Measurements from ENCODE around the gene RNF166.

Gene RNF166

DNA sequence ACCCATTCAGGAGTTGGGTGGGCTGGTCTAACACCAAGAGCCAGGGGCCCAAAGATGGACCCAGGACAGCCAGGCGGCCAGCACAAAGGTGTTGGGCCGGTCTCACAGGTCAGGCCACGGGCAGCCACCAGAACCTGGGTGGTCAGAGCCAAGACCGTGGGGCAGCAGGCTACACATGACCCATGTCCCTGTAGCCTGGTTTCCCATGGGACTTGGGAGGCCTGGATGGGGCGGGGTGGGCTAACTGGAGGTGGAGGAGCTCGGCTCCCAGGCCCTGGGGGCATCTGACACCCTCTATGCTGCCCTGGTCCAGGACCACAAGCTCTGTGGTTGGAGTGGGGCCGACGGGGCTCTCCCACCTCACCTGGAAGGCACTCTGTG, 17.3 kb upstream of the RNF166 start:
- no peak for DNase-seq

DNA sequence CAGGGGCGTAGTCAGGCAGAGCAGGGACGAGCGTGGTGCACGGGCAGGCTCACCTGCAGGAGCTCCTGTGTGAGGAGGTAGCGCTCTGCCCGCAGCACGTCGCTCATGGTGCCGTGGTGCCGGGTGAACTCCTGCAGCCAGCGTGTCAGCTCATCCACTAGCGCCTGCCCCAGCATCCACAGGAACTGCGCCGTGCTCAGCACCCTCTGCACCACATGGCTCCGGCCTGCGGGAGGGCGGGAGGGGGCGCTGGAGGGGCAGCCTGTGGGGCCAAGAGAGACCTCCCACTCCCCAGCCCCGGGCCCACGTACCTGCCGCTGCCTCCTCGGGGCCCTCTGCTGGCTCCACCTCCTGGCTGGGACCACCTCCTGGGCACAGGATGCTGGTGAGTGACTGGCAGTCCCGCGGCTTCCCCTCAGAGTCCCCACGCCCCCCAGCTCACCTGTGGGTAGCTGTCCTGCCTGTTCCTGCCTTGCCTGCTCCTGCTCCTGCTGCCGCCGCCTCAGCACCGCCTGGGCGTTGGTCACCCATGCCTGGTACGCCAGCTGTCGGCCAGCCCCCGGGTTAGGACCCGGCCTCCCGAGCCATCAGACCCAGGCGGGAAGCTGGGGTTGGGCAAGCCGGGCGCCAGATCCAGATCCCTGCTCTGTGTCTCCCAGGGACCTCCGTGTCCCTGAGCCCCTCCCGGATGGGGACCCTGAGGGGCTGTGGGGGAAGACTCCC, 16.7 kb upstream of the RNF166 start:
- DNase-seq, result no peak

DNA sequence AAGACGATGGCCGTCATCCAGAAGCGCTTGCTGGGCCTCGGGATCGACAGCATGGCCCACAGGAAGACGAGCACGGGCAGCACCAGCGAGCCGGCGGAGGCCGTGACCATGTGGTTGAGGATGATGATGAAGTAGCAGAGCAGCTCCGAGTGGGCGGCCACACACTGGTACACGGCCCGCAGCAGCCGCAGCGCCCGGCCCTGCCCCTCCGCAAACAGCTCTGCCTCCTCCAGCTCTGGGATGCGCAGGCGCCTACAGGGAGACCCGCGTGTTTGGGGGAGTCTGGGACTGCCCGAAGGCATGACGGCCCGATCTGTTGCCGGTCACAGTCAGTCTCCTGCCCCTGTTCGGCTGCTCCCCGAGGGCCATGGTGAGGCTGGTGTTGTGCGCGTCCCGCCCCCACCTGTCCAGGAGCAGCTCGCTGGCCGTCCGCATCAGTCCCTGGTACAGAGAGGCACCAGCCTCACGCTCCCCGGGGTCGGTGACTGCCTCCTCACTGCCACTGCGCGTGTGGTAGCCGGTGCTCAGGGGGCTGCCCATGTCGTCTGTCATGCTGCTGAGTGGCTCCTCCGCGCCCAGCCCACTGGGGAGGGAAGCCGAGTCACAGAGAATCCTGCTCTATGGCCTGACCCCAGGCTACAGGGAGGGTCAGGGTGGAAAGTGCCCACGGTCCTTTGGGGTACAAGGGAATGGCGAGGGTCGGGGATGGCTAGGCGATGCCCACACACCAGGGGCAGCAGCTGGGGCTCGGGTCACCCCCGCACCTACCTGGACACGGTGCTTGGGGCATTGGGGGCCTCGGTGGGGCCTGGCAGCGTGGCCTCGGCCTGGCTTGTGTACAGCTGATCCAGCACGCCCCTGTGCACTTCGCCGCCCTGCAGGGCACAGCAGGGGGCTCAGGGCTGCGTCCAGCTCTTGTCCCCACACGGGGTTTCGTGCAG, 15.9 kb upstream of the RNF166 start:
- no peak for DNase-seq

DNA sequence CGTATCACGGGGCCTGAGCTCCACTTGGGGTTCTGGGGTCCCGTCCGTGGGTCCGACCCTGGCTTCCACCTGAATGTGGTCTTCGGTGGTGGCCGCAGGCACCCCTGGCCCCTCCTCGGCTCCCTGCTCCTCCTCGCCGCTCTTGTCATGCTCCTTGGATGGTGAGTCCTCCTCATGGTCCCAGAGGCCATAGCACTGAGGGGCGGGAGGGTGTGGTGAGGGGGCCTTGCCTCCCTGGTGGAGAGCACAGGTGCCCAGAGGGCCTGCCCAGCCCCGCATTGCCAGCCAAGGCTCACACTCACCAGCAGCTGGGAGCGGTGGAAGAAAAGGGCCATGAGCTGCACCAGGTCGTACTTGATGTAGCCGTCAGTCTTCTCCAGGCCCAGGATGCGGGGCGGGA, 15.0 kb upstream of the RNF166 start:
- DNase-seq, result no peak

DNA sequence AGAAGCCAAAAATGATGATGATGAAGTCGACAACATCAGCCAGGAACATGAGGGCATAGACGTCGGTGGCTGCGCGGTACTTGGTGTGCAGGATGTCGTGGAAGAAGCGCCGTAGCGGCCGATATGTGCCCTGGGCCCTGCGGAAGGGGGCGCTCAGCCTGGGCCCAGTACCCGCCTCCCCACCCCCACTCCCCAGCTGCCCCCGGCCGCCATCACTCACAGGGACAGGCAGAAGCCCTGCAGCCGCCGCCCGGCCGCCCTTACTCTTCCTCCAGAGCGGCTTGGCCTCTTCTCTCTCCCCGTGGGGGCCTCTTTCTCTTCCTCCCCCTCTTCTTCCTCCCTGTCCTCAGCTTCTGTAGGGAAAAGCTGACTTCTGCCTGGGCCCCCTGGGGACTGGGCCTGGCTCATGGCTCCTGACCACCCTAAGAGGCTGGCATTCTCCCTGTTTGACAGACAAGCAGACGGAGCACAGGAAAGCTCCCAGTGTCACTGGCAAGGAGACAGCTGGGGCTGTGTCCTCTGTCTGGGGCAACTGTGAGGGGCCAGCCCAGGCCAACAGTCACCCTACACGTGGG, 14.3 kb upstream of the RNF166 start:
- no peak for DNase-seq

DNA sequence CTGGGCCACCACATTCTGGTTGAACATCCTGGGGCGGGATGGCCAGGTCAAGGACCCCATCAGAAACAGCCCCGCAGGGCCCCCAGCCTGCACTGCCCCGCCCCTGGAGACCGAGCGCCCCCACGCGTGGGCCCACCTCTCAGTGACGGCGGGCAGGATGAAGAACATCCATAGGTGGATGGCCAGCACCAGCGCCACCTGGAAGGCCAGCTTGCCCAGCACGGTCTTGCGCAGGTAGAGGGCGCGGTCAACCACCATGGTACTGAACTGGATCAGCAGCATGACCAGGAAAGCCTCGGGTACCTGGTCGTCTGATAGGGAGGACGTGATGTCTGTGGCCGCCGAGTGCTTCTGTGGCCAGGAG, 13.7 kb upstream of the RNF166 start:
- DNase-seq, result no peak

DNA sequence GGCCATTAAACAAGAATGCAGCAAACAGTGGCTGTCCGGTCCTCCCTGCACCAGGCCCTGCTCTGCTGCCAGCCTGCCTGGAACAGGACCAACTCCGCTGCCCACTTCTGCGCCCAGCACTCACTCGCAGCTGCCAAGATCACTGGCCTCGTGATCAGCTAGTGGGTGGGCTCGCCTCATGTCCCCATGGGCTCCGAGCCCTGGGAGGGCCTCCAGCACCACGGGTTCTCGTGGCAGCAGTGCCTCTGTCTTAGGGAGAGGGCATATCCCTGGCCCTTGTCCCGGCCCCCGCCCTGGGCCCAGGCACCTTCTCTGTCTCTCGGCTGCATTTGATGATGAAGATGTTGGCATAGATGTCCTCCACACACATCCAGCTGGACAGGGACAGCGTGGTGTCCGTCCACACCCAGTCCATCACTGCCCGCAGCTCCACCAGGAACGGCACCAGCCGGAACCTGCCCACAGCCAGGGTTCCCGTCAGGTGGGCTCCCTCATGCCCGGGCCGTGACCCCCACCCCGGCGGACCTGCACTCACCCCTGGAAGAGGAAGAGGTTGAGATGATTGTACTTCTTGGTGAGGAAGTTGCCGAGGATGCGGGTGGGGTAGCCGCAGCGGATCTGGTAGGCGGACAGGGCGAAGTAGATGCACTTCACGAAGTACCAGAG, 13.2 kb upstream of the RNF166 start:
- no peak for DNase-seq

DNA sequence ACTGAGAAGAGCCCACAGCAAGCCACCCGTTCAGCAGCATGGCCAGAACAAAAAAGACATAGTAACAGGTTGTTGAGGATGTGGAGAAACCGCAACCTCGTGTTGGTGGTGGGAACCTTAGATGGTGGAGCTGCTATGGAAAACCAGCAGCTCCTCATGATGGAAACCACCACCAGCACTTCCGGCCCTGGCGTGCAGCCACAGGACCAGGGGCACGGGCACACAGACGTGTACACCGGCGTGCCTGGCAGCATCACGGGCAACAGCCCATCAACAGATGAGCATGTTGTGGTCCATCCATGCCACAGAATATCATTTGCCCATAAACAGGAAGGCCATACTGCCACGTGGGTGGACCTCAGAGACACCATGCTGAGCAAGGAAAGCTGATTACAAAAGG, 12.0 kb upstream of the RNF166 start:
- DNase-seq, result no peak

DNA sequence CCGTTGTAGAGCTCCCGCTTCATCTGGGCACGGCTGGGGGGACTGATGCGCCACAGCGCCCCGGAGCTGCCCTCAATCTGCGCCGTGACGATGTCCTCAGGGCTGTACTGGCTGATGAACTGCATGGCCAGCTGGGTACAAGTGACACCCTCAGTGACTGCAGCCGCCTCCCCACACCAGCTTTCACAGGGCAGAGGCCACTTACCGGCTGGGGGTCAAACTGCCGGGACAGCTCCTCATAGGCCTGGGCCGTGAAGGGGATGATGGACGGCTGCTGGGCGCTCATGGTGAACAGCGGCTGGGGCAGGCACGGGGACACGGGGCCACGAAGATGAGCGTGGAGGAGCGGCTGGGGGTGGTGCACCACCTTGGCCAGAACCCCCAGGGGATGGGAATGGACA, 10.4 kb upstream of the RNF166 start:
- no peak for DNase-seq

DNA sequence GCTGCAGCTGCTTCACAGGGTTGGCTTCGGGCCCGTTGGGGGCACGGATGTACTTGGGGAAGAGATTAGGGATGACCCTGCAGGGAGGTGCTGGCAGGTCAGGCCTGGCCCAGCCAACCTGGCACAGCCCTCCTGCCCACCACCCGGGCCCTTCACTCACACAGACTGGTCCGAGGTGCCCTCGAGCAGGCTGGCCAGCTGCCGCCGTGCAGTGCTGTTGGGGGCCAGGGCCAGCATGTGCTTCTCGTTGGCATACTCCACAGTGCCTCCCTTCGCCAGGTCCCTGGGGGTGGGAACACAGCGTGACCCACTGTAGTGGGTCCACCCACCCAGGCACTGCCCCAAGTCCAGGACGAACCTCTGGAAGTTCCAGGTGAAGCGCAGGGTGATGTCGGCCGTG, 10.0 kb upstream of the RNF166 start:
- no peak for DNase-seq

DNA sequence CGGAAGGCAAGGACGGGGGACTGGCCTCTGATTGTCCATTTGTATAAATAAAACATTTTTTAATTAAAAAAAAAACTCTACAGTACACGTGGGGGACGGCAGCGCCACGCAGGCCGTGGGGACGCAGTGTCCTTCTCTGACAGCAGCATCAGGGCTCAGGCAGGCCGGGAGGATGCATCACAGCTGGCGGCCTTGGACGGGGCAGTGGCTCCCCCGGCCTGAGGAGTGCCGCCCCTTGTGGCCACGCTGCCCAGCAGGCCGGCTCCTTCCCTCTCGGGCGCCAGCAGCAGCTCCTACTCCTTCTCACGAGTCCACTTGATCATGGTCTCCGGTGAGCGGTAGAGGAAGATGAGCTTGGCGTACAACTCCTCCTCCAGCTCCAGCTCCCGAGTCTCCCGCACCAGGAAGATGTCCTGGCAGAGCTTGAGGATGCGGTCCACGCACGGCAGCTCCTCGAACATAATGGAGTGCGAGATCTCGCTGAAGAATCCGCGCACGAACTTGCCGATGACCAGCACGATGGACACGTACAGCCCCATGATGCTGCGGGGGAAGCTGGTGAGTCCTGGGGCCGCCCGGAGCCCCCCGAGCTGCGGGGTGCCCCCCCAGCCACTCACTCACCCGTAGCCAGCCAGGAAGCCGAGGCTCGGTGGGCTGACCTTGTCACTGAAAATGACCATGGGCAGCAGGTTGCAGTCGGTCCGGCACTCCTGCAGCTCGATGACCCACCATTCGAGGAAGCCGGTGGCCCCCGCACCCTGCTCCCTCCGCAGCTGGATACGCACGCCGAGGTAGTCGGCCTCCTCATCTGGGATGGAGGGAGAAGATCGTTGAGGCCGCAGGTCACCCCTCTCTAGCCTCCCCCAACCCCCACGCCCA, 9.3 kb upstream of the RNF166 start:
- no peak for DNase-seq

DNA sequence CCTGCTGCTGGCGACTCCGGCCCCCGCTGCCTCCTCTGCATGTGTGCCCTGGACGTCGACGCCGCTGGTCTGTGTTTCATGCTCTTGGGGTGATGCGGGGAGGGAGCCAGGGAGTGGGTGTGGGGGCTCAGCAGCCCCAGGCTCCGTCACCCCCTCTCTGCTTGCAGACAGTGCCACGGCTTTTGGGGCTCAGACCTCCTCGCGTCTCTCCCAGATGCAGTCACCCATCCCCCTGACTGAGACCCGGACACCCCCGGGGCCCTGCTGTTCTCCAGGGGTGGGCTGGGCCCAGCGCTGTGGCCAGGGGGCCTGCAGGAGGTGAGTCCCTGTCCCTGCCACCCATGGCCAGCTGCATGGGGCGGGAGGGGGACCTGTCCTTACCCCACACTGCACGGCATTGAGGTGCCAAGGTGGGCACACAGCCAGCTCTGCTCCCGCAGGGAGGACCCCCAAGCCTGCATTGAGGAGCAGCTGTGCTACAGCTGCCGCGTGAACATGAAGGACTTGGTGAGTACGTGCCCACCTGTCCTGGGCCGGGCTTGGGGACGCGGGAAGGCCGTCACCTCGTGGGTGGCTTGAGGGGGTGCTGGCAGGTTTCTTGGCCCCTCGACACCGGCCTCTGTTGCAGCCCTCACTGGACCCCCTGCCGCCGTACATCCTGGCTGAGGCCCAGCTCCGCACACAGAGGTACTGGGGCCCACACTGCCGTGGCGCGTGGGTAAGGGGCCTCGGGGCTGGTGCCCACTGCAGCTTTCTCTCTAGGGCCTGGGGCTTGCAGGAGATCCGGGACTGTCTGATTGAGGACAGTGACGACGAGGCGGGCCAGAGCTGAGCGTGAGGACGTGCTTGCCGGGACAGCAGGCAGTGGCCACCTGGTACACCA, 8.5 kb upstream of the RNF166 start:
- DNase-seq, result no peak

DNA sequence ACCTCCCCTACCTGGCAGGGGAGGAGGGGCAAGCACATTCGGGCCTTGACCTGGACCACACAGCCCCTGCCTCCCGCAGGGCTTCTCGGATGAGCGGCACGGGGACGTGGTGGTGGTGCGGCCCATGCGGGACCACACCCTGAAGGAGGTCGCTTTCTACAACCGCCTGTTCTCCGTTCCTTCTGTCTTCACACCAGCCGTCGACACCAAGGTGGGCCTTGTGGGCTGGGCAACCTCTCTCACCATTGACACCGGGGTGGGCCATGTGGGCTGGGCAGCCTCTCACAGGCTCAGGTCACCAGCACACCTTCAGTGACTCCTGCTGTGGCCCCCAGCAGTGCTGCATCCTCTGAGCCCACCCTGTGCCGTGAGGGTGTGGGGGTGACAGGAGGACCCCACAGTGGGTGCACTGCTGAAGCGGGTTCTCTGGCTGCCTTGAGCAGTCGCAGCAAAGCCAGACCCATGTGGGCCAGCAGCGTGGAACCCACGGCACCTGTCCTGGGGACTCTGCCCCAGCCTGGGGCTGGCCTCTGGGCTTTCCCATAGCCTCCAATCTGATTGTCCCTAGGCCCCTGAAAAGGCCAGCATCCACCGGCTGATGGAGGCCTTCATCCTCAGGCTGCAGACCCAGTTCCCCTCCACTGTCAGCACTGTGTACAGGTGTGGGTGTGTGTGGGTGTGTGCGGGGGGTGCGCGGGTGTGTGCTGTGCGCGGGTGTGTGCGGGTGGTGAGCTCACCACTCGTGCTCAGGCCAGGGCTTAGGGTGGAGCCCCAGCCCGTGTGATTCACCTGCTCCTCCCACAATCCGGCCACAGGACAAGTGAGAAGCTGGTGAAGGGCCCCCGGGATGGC, 7.6 kb upstream of the RNF166 start:
- no peak for DNase-seq

DNA sequence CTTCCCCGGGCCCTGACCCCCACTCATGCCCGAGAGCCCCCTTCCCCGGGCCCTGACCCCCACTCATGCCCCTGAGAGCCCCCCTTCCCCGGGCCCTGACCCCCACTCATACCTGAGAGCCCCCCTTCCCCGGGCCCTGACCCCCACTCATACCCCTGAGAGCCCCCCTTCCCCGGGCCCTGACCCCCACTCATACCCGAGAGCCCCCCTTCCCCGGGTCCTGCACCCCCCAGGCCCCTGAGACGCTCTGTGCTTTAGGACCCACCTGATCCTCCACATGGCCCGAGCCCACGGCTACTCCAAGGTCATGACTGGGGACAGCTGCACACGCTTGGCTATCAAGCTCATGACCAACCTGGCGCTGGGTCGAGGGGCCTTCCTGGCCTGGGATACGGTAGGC, 6.8 kb upstream of the RNF166 start:
- DNase-seq, result no peak

DNA sequence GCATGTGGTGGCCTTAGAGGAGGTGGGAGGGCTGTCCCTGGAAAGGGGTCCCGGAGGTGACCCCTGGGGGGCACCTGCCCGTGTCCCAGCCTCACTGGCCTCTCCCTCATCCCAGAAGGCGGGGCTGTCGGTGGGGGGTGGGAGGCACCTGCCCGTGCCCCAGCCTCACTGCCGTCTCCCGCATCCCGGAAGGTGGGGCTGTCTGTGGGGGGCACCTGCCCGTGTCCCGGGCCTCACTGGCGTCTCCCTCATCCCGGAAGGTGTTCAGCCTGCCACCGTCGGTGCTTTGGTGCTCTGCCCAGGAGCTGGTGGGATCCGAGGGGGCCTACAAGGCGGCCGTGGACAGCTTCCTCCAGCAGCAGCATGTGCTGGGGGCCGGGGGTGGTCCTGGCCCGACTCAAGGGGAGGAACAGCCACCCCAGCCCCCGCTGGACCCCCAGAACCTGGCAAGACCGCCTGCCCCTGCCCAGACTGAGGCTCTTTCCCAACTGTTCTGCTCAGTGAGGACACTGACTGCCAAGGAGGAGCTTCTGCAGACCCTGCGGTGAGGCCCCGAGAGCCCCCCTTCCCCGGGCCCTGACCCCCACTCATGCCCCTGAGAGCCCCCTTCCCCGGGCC, 6.3 kb upstream of the RNF166 start:
- DNase-seq, result no peak

DNA sequence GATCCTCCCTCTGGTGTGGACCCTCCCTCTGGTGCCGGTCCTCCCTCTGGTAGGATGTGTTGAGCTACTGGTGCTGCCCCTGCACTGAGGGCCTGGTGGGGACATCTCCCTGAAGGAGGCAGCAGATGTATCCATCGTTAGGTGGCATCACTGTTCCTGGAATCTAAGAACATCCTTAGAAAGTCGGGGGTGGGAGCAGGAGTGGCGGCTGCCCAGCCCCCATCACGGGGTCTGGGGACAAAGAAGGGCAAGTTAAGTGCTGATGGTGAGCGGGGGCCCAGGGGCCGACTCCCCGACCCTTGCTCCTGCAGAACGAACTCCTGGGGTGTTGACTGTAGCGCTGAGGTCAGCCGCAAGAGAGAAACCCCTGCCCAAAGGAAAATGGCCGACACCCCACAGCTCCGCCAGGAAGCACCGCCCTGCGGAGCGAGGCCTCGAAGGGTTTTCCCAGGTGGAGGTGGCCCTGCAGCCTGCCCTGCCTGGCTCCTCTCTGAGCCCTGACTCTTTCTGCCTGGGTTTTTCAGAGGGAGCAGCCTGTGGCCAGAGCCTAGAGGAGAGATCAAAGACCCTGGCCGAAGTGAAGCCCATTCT, 5.6 kb upstream of the RNF166 start:
- no peak for DNase-seq

DNA sequence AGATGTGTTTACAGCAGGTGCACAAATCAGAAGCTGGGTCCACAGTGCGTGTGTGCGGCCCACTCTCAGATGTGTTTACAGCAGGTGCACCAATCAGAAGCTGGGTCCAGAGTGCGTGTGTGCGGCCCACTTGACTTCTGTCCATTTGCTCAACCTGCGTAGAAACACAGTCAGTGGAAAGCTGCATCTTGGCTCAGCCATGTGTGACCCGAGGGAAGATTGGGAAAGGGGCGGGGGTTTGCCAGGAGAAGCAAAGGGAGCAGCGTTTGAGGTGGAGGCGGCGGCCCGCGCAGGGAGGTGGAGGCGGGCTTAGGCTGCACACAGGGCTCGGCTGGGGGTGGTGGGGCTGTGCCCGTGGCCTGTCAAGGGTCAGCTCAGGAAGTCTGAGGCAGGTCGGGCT, 4.3 kb upstream of the RNF166 start:
- DNase-seq, result no peak

DNA sequence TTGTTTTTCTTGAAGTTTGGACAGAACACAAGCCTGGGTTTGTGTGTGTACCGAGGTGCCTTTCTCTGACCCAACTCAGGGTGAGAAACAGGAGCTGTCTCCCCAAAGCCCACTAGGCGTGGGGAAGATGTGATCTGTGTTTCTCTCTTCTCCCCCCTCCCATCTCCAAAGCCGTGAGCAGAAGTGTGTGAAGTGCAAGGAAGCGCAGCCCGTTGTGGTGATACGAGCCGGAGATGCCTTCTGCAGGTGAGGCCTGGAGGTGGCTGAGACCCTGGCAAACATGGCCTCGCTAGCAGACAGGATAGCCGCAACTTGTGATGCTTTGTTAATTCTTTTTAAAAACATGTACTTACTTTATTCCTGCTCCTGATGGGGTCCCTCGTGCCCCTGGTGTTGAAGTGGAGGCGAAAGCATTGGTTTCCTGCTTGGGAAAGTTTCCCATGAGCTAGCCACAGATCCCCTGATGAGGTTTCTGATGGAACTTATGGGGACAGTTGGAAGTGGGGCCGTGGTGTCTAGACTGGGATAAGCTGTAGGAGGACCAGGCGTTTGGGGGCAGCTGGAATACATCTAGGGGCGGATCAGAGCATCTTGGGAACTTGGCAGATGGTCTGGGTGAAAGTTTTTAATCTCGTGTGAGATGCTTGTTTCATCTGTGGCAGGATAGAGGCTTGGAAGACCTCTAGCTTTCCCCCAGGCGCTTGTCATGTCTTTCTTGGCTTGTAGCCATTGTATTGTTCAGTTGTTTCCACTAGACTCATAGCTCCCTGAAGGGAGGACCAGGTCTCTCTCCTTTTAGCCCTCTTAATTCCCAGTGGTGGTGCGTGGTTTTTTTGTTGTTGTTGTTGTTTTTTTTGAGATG, 988 bp upstream of the RNF166 start:
- no peak for DNase-seq

DNA sequence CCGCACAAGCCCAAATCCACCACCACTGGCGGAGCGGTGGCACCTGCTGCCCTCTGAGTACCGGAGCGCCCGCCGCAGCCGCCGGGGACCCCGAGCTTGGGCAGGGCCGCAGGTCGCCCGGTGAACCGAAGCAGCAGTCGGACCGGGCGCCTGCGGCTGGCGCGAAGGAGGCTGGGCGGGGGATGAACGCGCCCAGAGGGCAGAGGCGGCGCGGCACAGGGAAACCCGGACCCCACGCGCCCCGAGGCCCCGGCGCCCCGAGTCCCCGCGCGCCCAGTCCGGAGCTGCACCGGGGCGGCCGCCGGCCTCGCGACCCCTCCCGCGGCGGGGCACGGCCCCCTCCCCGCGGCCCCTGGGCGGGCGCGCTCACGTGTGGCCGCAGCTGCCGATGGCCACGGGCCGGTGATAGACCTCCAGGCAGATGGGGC, 393 bp downstream of the RNF166 start:
- peak; percentile 22 for DNase-seq

All from stimulated activated CD4-positive, alpha-beta T cell treated with anti-CD3 and anti-CD28 coated beads, Interleukin-12 subunit alpha, Interleukin-12 subunit beta, amount 100 ng/mL, for 4 hours (primary cell).